Naive thymus-derived CD8-positive, alpha-beta T cell (primary cell): ENCODE measurements around the gene TBC1D22A. TPM values are rescaled to one million over a fixed set of nuclear protein-coding genes. Genes with fewer than 3 reads are reported as not detected.

Source experiments
- ATAC-seq, 2 donors: fragments of 150-1000 bp; cut with Tn5 transposase in 1 of 2; sonication (Bioruptor Pico), chemical (Tn5 transposase) in 1 of 2; 1 replicate in 1 of 2; 2 replicates in 1 of 2; pipeline ENCODE4 v1.10.0; 2021; ENCODE audit warnings: mild to moderate bottlenecking in 2 of 2, moderate library complexity in 2 of 2
- POLR2A ChIA-PET: fragments of 350-600 bp; sonication (Branson Sonifier 250); formaldehyde crosslinking; loops from one replicate; lab custom pipeline; 2021; ENCODE audit warnings: antibody characterized with exemption; lab: Charles Lee
- DNase-seq, 10 donors: peaks; one replicate each; pipeline versions ENCODE4 v3.0.0 to v3.0.0-alpha.2; 2020 to 2022
- H3K27ac Mint-ChIP-seq, 10 donors: one replicate each; pipeline ENCODE4 v1.8.0; 2020 to 2022; ENCODE audit warnings: mild to moderate bottlenecking in 10 of 10, mixed read lengths in 10 of 10, moderate library complexity in 4 of 10, inconsistent platforms in 1 of 10
- H3K27me3 Mint-ChIP-seq, 5 donors: one replicate each; pipeline ENCODE4 v1.8.0; 2021 to 2022; ENCODE audit warnings: mixed read lengths in 5 of 5
- H3K36me3 Mint-ChIP-seq, 3 donors: one replicate each; pipeline ENCODE4 v1.8.0; 2020 to 2022; ENCODE audit warnings: mixed read lengths in 3 of 3, mild to moderate bottlenecking in 2 of 3, inconsistent platforms in 1 of 3
- H3K4me1 Mint-ChIP-seq, 4 donors: one replicate each; pipeline ENCODE4 v1.8.0; 2021 to 2022; ENCODE audit warnings: mixed read lengths in 4 of 4
- H3K4me3 Mint-ChIP-seq, 10 donors: one replicate each; pipeline ENCODE4 v1.8.0; 2020 to 2022; ENCODE audit warnings: mild to moderate bottlenecking in 10 of 10, mixed read lengths in 10 of 10, moderate library complexity in 6 of 10, inconsistent platforms in 1 of 10
- H3K9me3 Mint-ChIP-seq, 9 donors: one replicate each; pipeline ENCODE4 v1.8.0; 2020 to 2022; ENCODE audit warnings: mixed read lengths in 9 of 9, mild to moderate bottlenecking in 3 of 9, inconsistent platforms in 1 of 9, moderate library complexity in 1 of 9
- polyA plus RNA-seq, 3 donors: library from polyadenylated mRNA; unstranded; fragments of 300-500 nt; fragmentation: Illumina TruSeq; gene quantifications; one replicate each; pipeline ENCODE4 v1.2.3, GENCODE V29; 2021
- total RNA-seq, 8 experiments: library from RNA in 2 of 8; stranded (reverse) in 2 of 8; gene quantifications; one replicate each; pipeline ENCODE4 v1.2.3 and lab custom pipeline; 2021 to 2026

Gene TBC1D22A
- total and polyA plus RNA-seq, 5 experiments from 2014 or later, result 23.0 to 57.2 (median 24.6) TPM

DNA sequence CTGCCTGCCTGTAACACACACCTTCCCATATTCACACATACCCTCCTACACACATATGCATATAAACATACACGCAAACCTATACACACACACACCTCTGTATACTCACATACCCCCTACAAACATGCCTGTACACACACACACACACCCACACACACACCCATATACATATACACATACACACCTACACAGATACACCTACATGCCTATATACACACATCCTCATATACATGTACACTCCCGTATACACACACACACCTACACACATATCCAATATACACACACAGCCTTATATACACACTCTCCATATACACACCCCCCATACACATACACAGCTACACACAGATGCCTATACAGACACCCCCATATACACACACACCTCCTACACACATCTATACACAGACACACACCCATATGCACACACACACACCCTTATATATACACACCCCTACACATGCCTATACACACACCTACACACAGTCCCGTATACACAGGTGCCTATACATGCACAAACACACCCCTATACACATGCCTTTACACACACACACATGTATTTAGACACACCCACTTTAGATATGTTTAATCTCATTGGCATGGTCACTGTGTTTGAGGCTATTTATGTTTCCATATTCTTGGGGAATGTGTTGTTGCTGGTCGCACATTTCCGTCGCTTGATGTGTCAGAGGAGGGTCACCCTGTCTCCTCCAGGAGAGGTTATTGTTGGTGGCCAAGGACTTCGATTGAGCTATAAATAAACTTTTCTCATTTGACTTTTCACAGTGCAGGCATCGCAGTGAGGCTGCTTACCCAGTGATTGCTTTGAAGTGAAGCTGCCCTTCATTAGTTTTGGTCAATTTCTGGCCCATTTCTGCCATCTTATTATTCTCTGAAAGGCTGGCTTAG is 243.3 kb downstream of the TBC1D22A start:
- Mint-ChIP-seq H3K4me3 (no peak overlapping the region), H3K36me3 (peaks cover 0 to 7% (median 4%) of the 10 kb centered on the region in 3 donors), H3K27me3 (no peaks in the 10 kb centered on the region), H3K9me3 (no peaks in the 10 kb centered on the region), H3K4me1 (peaks cover 0 to 3% (median 2%) of the 10 kb centered on the region in 4 donors), H3K27ac (no peak overlapping the region)
- ATAC-seq (no peak), DNase-seq (no peak)
- POLR2A ChIA-PET, result no interaction called here

DNA sequence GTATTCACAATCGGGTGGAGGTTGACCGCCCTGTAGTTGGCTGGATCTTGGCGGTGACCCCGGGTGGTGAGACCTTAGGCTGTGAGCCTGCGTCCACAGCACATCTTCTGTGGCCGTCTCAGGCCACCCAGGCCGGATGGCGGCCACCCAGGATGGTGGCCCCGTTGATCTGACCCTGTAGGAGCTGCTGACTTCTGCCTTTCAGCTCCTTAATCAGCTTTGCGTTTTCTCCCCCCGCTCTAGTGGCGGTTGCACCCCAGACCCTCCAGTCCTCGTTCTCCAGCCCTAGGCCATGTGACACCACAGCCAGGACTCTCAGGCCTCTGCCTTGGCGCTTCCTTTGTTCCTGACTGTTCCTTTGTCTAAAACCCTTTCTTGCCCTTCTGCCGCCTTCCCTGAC is 244.0 kb downstream of the TBC1D22A start:
- Mint-ChIP-seq H3K27me3 (no peaks in the 10 kb centered on the region), H3K9me3 (no peaks in the 10 kb centered on the region), H3K4me3 (no peak overlapping the region), H3K36me3 (peaks cover 0 to 7% (median 4%) of the 10 kb centered on the region in 3 donors), H3K27ac (no peak overlapping the region), H3K4me1 (peaks cover 0 to 5% (median 3%) of the 10 kb centered on the region in 4 donors)
- DNase-seq (no peak), ATAC-seq (no peak)
- POLR2A ChIA-PET, result no interaction called here

DNA sequence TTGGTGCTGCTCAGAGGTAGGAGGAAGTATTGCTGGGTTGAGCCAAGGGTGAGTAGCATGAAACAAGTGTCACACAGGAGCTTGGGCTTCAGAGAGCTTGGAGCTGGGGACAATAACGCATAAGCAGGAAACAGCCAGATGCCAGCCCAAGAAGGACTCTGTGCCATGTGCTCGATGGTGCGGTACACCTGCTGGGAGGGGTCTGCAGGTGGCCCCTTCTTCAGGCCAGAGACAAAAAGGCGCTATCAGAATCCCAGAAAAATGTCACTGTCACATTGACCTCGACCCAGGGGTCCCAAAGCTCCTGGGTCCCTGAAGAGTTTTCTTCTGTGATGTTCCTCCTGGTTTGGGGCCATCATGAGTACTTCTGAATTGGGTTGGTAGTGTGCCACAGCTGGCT is 244.4 kb downstream of the TBC1D22A start:
- DNase-seq (no peak), ATAC-seq (no peak)
- Mint-ChIP-seq H3K9me3 (no peaks in the 10 kb centered on the region), H3K4me3 (no peak overlapping the region), H3K27me3 (no peaks in the 10 kb centered on the region), H3K27ac (no peak overlapping the region), H3K4me1 (peaks cover 0 to 10% (median 3%) of the 10 kb centered on the region in 4 donors), H3K36me3 (peaks cover 0 to 7% (median 4%) of the 10 kb centered on the region in 3 donors)
- POLR2A ChIA-PET, result no interaction called here

DNA sequence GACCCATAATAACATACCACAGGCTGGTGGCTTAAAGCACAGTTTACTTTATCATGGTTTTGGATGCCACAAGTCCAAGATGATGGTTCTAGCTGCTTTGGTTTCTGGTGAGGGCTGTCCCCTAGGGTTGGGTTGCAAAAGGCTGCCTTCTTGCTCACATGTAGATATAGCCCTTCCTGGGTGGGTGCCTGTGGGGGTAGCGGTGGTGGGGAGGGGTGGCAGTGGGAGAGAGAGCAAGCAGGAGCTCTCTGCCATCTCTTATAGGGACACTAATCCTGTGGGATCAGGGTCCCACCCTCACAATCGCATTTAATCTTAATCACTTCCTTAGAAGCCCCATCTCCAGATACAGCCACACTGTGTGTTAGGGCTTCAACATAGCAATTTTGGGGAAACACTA is 245.0 kb downstream of the TBC1D22A start:
- H3K36me3 Mint-ChIP-seq, result peaks cover 0 to 5% (median 4%) of the 10 kb centered on the region in 3 donors
- no peaks in the 10 kb centered on the region for H3K9me3 Mint-ChIP-seq
- no peaks in the 10 kb centered on the region for H3K27me3 Mint-ChIP-seq
- peaks cover 5 to 15% (median 6%) of the 10 kb centered on the region in 4 donors for H3K4me1 Mint-ChIP-seq
- ATAC-seq (no peak), DNase-seq (no peak)
- no peak overlapping the region for H3K4me3 Mint-ChIP-seq
- POLR2A ChIA-PET, result no interaction called here
- H3K27ac Mint-ChIP-seq, result peak overlapping the region in 1 of 10 donors; percentile 25

DNA sequence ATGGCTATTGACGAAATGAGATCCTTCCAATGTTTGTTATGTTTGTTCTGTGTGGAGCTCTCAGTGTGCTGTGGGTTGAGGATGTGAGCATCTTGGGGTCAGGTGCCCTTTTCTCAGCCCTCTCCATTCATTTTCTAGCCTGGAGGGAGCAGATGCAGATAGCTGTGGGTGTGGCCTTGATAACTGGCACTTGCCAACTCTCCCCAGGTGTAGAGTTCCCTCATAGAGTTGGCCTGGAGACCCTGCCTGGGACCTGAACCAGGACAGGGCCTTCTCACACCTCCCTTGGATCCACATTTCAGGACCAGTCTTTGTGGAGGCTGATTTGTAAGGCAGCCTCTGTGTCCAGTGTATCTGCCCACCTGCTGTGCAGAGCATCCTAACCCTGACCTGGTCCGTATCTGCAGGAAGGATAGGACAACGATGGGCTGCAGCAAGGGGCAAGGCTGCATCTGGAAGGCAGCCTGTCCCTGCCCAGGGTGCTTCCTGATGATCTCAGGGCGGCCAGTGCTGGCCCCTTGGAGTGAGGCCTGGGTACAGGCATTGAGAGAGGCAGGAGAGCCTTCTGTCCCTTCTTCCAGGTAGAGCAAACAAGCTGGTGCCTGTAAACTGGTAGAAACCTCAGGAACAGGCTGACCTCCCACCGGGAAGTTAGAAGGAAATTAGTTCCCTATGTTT is 245.9 kb downstream of the TBC1D22A start:
- Mint-ChIP-seq H3K9me3 (no peaks in the 10 kb centered on the region), H3K4me1 (peaks cover 5 to 19% (median 8%) of the 10 kb centered on the region in 4 donors), H3K27me3 (no peaks in the 10 kb centered on the region), H3K27ac (no peak overlapping the region), H3K36me3 (peaks cover 0 to 5% (median 4%) of the 10 kb centered on the region in 3 donors), H3K4me3 (no peak overlapping the region)
- ATAC-seq (no peak), DNase-seq (no peak)
- POLR2A ChIA-PET, result no interaction called here

DNA sequence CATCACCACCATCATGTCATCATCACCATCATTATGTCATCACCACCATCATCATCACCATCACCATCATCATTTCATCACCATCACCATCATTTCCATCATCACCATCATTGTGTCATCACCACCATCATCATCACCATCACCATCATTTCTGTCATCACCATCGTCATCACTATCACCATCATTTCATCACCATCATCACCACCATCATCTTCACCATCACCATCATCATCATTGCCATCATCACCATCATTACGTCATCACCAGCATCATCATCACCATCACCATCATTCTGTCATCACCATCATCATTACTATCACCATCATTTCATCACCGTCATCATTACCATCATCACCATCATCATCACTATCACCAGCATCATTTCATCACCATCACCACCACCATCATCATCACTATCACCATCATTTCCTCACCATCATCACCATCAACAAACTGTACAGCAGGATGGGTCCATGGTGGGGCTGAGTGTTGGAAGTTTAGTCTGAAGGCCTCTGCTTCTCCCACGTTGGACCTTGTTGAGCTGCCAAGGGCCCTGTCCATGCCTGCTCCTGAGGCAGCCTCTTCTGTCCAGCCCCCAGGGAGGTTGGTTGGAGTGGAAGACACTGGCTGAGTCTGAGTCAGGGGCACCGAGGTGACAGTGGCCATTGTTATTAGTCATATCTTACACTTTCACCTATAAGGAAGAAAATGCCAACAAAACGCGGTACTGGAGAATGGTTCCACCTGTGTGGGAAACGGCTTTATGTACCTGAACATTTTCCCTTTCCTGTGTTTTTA is 247.1 kb downstream of the TBC1D22A start:
- Mint-ChIP-seq H3K27ac (no peak overlapping the region), H3K36me3 (peaks cover 0 to 5% (median 4%) of the 10 kb centered on the region in 3 donors), H3K9me3 (no peaks in the 10 kb centered on the region), H3K27me3 (no peaks in the 10 kb centered on the region), H3K4me3 (no peak overlapping the region), H3K4me1 (peaks cover 9 to 19% (median 12%) of the 10 kb centered on the region in 4 donors)
- POLR2A ChIA-PET, result no interaction called here
- ATAC-seq (no peak), DNase-seq (no peak)

DNA sequence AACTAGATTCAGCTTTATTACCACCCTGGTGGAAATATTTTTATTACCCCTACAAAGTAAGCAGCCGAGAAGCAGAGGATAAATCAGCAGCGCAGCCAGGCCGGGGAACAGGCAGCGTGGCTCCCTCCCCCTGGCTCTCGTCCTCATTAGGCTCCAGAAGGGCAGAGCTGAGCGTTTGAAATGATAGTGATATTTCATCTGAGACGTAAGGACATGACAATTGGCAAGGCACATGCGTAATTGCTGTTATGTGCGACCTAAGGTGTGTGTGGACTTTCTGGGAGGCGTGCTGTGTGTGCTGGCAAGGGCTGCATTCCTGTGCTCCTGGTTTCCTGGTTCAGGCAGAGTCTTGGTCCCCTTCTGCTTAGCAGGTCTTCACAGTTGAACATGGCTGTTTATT is 247.8 kb downstream of the TBC1D22A start:
- no peak for ATAC-seq
- Mint-ChIP-seq H3K27ac (no peak overlapping the region), H3K36me3 (peaks cover 0 to 5% (median 4%) of the 10 kb centered on the region in 3 donors), H3K4me1 (peaks cover 9 to 19% (median 12%) of the 10 kb centered on the region in 4 donors), H3K4me3 (no peak overlapping the region), H3K27me3 (no peaks in the 10 kb centered on the region), H3K9me3 (no peaks in the 10 kb centered on the region)
- POLR2A ChIA-PET, result no interaction called here
- no peak for DNase-seq

DNA sequence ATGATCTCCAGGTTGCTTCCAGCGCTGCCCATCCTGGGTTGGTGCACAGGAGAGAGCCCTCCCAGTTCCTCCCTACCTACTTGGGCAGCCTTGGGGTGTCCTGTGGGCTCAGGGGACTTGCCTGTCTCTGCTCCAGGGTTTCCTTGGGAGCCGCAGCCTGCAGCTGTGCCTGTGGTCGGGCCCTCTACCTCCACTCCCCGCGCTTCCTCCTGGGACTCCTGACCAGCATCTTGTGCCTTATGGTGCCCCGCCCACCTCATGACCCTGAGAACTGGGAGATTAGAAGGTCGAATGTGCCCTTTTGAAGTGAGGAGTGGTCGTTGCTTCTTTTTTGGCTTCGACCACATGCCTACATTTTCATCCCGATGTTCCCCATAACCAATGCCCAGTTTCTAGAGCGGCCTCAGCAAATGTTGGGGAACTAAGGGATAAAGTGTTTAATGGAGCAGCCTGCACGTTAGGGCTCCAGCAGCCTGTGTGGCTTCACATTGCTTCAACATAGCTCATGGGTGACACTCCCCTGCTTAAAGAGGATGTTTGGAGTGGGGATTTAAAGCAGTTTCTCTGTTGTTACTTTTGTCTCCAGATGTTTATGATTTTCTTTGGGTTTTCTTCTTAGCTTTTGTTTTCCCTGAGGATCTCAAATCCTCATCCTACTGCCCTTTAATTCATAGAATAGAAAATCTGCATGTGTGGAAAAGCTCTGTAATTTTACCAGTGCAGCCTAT is 248.8 kb downstream of the TBC1D22A start:
- H3K27ac Mint-ChIP-seq, result peak overlapping the region in 1 of 10 donors; percentile 49
- no peak for DNase-seq

DNA sequence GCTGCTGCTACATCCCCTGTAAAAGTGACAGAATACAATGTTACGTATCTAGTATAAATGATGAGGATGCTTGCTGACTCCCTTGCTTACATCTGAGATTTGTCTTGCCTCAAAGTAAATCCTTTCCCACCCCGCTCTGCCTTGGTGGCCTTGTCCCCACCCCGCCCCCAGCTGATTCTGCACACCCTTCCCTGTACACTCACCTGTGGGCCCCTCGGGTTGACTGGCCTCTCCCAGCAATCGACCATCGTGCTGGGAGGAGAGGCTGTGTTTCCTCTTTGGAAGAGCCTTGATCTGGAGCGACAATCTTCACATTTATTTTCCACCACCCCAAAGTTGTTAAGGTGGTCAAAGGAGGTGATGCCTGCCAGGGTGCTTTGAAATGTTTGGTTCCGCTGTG is 249.4 kb downstream of the TBC1D22A start:
- no peaks in the 10 kb centered on the region for H3K9me3 Mint-ChIP-seq
- peak overlapping the region in 1 of 10 donors; percentile 60 for H3K4me3 Mint-ChIP-seq
- H3K36me3 Mint-ChIP-seq, result peaks cover 0 to 5% (median 1%) of the 10 kb centered on the region in 3 donors
- POLR2A ChIA-PET, result no interaction called here
- H3K27me3 Mint-ChIP-seq, result no peaks in the 10 kb centered on the region
- ATAC-seq (no peak), DNase-seq (no peak)
- H3K4me1 Mint-ChIP-seq, result peaks cover 10 to 21% (median 13%) of the 10 kb centered on the region in 4 donors
- H3K27ac Mint-ChIP-seq, result peak overlapping the region in 1 of 10 donors; percentile 35

More for the DNA sequence above, 248.8 kb downstream of the TBC1D22A start:
- Mint-ChIP-seq H3K36me3 (peaks cover 0 to 5% (median 4%) of the 10 kb centered on the region in 3 donors), H3K27me3 (no peaks in the 10 kb centered on the region), H3K4me3 (peak overlapping the region in 1 of 10 donors; percentile 53), H3K9me3 (no peaks in the 10 kb centered on the region), H3K4me1 (peaks cover 10 to 23% (median 12%) of the 10 kb centered on the region in 4 donors)
- POLR2A ChIA-PET, result no interaction called here
- no peak for ATAC-seq

DNA sequence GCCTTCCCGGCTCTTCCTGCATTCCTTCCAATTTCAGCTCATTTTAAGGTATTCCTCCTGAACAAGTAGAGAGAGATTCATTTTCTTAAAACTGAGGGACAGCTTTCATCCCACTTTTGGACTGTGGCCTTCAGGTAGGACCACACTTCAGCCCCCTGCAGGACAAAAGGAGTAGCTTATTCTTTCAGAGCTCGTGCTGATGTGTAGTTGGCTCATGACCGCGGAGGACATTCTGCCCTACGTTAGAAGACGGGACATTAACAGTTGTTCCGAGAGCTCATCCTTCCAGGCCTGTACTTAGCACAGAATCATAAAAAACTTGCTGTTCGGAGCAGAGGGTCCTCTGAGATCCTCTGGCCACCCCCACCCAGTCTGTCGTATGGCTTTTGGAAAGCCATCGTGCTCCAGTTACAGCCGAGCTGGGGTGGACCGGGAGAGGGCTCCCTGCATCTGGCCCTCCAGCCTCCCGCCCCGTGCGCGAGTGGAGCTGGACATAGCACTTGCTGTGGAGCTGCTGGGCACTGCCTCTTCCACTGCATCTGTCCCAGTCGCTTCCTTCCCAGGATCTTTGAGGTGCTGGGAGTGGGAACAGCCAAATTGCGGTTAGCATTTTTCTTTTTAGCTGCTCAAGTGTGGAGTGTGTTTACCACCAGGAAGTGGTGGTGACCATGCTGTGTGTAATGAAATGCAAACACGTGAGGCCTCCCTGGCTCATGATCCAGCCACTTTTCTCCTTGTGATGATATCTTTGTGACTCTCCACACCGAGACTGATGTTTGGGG is 250.3 kb downstream of the TBC1D22A start:
- no peak overlapping the region for H3K4me3 Mint-ChIP-seq
- H3K4me1 Mint-ChIP-seq, result peaks cover 10 to 23% (median 15%) of the 10 kb centered on the region in 4 donors
- ATAC-seq (no peak), DNase-seq (no peak)
- peaks cover 0 to 8% (median 4%) of the 10 kb centered on the region in 3 donors for H3K36me3 Mint-ChIP-seq
- H3K9me3 Mint-ChIP-seq, result no peaks in the 10 kb centered on the region
- peak overlapping the region in 2 of 10 donors; percentile 7 to 35 for H3K27ac Mint-ChIP-seq
- H3K27me3 Mint-ChIP-seq, result no peaks in the 10 kb centered on the region
- POLR2A ChIA-PET, result no interaction called here

DNA sequence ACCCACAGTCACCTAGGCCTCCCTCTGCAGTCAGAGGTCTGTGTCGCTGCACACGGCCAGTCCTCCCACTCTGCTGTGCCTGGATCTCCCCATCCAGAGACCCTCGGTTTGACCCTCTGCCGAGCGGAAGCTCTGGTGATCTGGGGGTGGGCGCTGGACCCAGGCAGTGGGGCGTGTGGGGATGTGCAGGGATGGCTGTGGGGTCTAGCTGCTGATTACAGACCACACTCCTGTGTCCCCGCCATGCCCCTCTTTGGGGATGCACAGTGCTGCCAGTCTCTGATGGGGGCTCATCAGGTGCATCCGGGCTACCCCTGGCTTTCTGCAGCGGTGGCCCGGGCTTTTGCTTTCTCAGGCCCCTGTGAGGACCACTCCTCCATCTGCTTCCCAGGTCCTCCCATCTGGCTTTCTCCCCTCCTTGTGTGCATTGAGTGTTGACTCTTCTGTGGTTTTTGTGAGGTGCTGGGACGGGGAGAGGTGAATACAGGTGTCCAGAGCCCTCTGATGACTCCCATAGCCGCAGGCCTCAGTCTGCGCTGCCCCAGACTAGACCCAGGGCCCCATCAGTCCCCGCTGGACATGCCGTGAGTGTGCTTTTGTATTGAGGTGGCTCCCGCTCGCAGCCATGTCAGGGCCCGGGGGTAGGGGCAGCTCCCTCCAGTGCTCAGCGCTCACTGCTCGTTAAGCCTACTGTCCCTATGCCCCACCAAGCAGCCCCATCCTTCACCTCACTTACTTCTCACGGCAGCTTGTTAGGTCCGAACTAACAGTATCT is 251.6 kb downstream of the TBC1D22A start:
- peaks cover 0 to 4% (median 4%) of the 10 kb centered on the region in 3 donors for H3K36me3 Mint-ChIP-seq
- peaks cover 10 to 28% (median 22%) of the 10 kb centered on the region in 4 donors for H3K4me1 Mint-ChIP-seq
- POLR2A ChIA-PET, result no interaction called here
- no peaks in the 10 kb centered on the region for H3K9me3 Mint-ChIP-seq
- peak overlapping the region in 1 of 10 donors; percentile 66 for H3K27ac Mint-ChIP-seq
- no peak for ATAC-seq
- H3K4me3 Mint-ChIP-seq, result no peak overlapping the region
- no peaks in the 10 kb centered on the region for H3K27me3 Mint-ChIP-seq
- no peak for DNase-seq
